ENCODE measurements around the gene C20orf141.

C20orf141 gene

DNA sequence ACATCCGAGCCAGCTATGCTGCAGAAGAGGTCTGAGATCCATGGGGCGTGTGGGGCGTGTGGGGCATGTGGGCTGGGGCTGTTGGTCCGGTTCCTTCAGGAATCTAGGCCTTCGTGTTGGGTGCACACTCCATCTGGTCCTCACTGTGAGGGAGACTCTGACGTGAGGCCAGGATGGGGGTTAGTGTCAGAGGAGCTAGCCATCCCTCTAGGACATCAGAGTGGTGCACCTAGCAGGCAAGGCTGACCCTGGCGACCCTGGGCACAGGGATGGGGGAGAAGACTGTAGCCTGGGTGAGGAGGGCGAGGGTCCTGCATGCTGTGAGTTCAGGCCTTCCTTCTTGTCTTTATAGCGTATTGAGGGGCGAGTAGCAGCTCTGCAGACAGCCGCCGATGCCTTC is 49.8 kb downstream of the C20orf141 start:
- H3K27ac ChIP-seq, result no peak overlapping the region
- TF ChIP-seq ZFX (IDR thresholded peaks at IDR 0.05; ENCODE audit: borderline replicate concordance), result no peak
- TF ChIP-seq, protein P1, sequence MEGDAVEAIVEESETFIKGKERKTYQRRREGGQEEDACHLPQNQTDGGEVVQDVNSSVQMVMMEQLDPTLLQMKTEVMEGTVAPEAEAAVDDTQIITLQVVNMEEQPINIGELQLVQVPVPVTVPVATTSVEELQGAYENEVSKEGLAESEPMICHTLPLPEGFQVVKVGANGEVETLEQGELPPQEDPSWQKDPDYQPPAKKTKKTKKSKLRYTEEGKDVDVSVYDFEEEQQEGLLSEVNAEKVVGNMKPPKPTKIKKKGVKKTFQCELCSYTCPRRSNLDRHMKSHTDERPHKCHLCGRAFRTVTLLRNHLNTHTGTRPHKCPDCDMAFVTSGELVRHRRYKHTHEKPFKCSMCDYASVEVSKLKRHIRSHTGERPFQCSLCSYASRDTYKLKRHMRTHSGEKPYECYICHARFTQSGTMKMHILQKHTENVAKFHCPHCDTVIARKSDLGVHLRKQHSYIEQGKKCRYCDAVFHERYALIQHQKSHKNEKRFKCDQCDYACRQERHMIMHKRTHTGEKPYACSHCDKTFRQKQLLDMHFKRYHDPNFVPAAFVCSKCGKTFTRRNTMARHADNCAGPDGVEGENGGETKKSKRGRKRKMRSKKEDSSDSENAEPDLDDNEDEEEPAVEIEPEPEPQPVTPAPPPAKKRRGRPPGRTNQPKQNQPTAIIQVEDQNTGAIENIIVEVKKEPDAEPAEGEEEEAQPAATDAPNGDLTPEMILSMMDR (IDR thresholded peaks at IDR 0.05), result no peak

DNA sequence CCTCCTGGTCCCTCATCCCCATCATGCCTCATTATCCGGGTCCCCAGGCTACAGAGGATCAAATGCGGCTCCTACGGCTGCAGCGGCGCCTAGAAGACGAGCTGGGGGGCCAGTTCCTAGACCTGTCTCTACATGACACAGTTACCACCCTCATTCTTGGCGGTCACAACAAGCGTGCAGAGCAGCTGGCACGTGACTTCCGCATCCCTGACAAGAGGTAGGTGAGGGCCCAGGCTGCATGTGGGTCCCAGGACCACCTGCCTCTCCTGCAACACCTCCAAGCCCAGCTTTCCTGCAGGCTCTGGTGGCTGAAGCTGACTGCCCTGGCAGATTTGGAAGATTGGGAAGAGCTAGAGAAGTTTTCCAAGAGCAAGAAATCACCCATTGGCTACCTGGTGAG is 50.3 kb downstream of the C20orf141 start:
- no peak for TF ChIP-seq ZFX (IDR thresholded peaks at IDR 0.05; ENCODE audit: borderline replicate concordance)
- TF ChIP-seq, protein P1 (IDR thresholded peaks at IDR 0.05), result no peak
- no peak overlapping the region for H3K27ac ChIP-seq

Measured in 22Rv1 (cell line).